Effector memory CD4-positive, alpha-beta T cell (primary cell): ENCODE measurements around the gene TTC24.
"Not testable (repeated sequence)": the region's sequence is repeated elsewhere in the genome, so short reads cannot be mapped to it uniquely, and the experiment has no call there.

Experiments used
- DNase-seq, 3 donors: peaks; one replicate each; pipeline ENCODE4 v3.0.0-alpha.2; 2020
- H3K27ac ChIP-seq: 2 replicates; pipeline ENCODE4 v1.7.0; 2013; ENCODE audit warnings: mild to moderate bottlenecking, low read length, moderate library complexity; ENCODE audit not compliant: insufficient read depth, poor library complexity, severe bottlenecking
- H3K27me3 ChIP-seq: replicated peaks from 2 replicates; pipeline ENCODE4 v1.7.0; 2013; ENCODE audit warnings: mild to moderate bottlenecking, low read length; ENCODE audit not compliant: insufficient read depth, control insufficient read depth, poor library complexity, severe bottlenecking
- H3K36me3 ChIP-seq: 2 replicates; pipeline ENCODE4 v1.7.0; 2013; ENCODE audit warnings: mild to moderate bottlenecking, low read length, moderate library complexity; ENCODE audit not compliant: control insufficient read depth, insufficient read depth
- H3K4me1 ChIP-seq: 2 replicates; pipeline ENCODE4 v1.7.0; 2013; ENCODE audit warnings: low read length, mild to moderate bottlenecking; ENCODE audit not compliant: control insufficient read depth, insufficient read depth, poor library complexity, severe bottlenecking
- H3K4me3 ChIP-seq: 2 replicates; pipeline ENCODE4 v1.7.0; 2013; ENCODE audit warnings: low read length, low read depth, mild to moderate bottlenecking; ENCODE audit not compliant: insufficient read depth, poor library complexity, severe bottlenecking
- H3K9me3 ChIP-seq: 2 replicates; pipeline ENCODE4 v1.7.0; 2013; ENCODE audit warnings: mild to moderate bottlenecking, low read length, moderate library complexity; ENCODE audit not compliant: control insufficient read depth

The TTC24 gene

DNA sequence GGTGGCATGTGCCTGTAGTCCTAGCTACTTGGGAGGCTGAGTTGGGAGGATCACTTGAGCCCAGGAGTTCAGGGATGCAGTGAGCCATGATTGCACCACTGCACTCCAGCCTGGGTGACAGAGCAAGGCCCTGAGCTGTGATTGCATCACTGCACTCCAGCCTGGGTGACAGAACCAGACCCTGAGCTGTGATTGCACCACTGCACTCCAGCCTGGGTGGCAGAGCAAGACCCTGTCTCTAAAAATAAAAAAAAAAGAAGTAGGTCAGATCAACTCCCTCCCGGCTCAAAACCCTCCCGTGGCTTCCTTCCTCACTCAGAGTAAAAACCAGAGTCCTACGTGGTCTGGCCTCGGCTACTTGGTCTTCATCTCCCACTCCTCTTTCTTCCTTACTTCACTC, 26.6 kb upstream of the TTC24 start:
- not testable (repeated sequence) for H3K36me3 ChIP-seq, H3K4me3 ChIP-seq, H3K27ac ChIP-seq, H3K9me3 ChIP-seq, H3K27me3 ChIP-seq, H3K4me1 ChIP-seq, DNase-seq

GRCh38 chr1:156553860-156554485, 25.6 kb upstream of the TTC24 start:
- Histone ChIP-seq H3K27me3 (no peaks in the 10 kb centered on the region), H3K4me3 (no peak overlapping the region), H3K36me3 (no peaks in the 10 kb centered on the region), H3K9me3 (no peaks in the 10 kb centered on the region), H3K4me1 (no peaks in the 10 kb centered on the region), H3K27ac (no peak overlapping the region)
- DNase-seq = no peak

- Histone ChIP-seq H3K27me3 (no peaks in the 10 kb centered on the region), H3K27ac (no peak overlapping the region), H3K36me3 (no peaks in the 10 kb centered on the region), H3K4me1 (no peaks in the 10 kb centered on the region), H3K9me3 (no peaks in the 10 kb centered on the region), H3K4me3 (no peak overlapping the region)
- no peak for DNase-seq
Observed at GRCh38 chr1:156554971-156555370, 24.6 kb upstream of the TTC24 start.

GRCh38 chr1:156555715-156556114, 23.8 kb upstream of the TTC24 start:
- Histone ChIP-seq H3K27ac (no peak overlapping the region), H3K36me3 (no peaks in the 10 kb centered on the region), H3K9me3 (no peaks in the 10 kb centered on the region), H3K27me3 (no peaks in the 10 kb centered on the region), H3K4me3 (no peak overlapping the region), H3K4me1 (no peaks in the 10 kb centered on the region)
- no peak for DNase-seq

DNA sequence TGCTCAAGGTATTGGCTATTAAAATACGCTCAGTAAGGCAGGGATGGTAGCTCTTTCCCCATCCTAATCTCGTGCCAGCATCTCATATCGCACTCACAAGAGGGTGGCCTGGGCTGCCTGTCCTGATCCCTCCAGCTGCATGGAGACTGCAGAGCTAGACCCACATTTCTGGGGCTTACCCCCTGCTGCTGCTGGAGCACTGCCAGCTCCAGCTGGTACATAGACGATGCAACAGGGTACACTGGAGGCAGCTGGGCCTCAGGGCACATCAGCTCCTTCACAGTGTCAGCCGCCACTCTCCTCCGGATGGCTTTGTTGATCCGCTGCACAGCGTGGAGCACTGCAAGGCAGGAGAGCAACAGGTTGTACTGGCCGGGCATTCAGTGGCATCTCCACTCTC, 23.2 kb upstream of the TTC24 start:
- no peaks in the 10 kb centered on the region for H3K36me3 ChIP-seq

GRCh38 chr1:156559086-156559796, 20.3 kb upstream of the TTC24 start:
- H3K27ac ChIP-seq = no peak overlapping the region
- H3K27me3 ChIP-seq = no peaks in the 10 kb centered on the region
- no peak for DNase-seq

More for the DNA sequence above, 23.2 kb upstream of the TTC24 start:
- no peak for DNase-seq
- Histone ChIP-seq H3K27ac (no peak overlapping the region), H3K9me3 (no peaks in the 10 kb centered on the region), H3K27me3 (no peaks in the 10 kb centered on the region), H3K4me1 (no peaks in the 10 kb centered on the region), H3K4me3 (no peak overlapping the region)

DNA sequence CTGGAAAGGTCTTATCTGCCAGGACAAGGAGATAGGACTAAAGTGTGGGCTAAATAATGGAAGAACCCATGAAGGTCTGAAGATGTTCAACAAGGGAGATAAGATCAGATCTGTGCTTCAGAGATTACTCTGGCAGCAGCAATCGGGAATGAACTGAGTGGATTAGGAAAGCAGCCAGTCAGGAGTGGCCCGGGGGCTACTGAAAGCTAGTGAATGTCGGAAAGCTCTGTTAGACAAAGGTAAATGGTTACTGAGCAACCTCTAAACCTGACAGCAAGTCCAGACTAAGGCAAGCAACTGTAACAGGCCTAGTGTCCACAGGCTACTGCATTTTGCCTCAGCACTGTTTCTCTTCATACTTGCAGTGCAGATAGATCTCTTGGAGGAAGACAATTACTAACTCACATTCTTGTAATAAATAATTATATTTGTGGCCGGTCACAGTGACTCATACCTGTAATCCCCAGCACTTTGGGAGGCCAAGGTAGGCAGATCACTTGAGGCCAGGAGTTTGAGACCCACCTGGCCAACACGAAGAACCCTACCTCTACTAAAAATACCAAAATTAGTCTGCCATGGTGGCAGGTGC, 19.6 kb upstream of the TTC24 start:
- no peaks in the 10 kb centered on the region for H3K9me3 ChIP-seq
- H3K27me3 ChIP-seq = no peaks in the 10 kb centered on the region
- no peak overlapping the region for H3K27ac ChIP-seq
- no peaks in the 10 kb centered on the region for H3K36me3 ChIP-seq
- no peak overlapping the region for H3K4me3 ChIP-seq
- H3K4me1 ChIP-seq = no peaks in the 10 kb centered on the region
- no peak for DNase-seq

More at GRCh38 chr1:156559086-156559796, 20.3 kb upstream of the TTC24 start:
- Histone ChIP-seq H3K9me3 (no peaks in the 10 kb centered on the region), H3K4me1 (no peaks in the 10 kb centered on the region), H3K4me3 (no peak overlapping the region), H3K36me3 (no peaks in the 10 kb centered on the region)

DNA sequence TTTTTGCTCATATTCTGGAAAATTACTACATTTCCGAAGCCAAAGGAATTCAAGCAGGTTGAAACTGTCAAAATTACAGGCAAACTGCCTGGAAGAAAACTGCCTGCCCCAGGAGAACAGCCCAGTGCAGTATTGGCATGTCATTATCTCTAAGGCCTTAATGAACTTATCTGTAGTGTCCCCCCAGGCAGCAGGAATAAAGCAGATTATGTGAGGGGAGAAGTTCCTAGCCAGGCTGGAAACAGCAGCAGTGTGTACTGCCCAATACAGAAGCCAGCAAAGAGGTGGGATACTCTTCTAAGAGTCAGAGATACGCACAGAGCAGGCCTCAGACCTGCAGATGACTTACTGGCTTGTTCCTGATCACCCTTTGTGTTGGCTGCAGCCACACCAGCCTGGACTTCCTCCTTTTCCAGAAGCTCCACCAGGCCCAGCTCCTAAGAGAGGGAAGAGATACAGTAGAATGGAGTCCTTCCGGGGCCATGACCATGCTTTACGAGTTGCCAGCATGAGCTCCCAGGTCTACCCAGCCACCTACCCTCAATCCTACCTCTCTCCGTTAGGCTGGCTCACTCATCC, 18.8 kb upstream of the TTC24 start:
- Histone ChIP-seq H3K4me1 (no peaks in the 10 kb centered on the region), H3K27me3 (no peaks in the 10 kb centered on the region), H3K4me3 (no peak overlapping the region), H3K36me3 (no peaks in the 10 kb centered on the region), H3K9me3 (no peaks in the 10 kb centered on the region), H3K27ac (no peak overlapping the region)
- DNase-seq = no peak

- no peaks in the 10 kb centered on the region for H3K9me3 ChIP-seq
- no peaks in the 10 kb centered on the region for H3K27me3 ChIP-seq
- no peaks in the 10 kb centered on the region for H3K4me1 ChIP-seq
- H3K27ac ChIP-seq = no peak overlapping the region
- no peak overlapping the region for H3K4me3 ChIP-seq
- no peak for DNase-seq
- no peaks in the 10 kb centered on the region for H3K36me3 ChIP-seq
Observed at GRCh38 chr1:156565519-156565918, 14.0 kb upstream of the TTC24 start.

DNA sequence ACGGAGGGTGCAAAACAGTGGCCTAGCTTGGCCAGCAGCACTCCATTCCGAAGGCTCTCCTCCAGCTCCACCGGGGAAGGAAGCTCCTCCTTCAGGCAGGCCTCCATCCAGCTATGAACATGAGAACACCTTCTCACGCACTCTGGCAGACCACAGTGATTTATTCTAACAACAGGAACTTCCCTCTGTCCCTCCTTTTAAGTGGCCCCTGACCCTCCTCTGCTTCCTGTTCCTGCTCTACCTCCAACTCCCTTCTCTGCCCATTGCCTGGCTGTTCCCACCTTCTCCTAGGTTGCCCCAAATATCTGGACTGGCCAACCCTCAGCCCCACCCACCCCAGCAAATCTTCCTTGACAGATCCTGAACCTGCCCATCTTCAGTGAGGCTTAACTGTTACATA, 13.1 kb upstream of the TTC24 start:
- no peak for DNase-seq
- Histone ChIP-seq H3K4me3 (no peak overlapping the region), H3K4me1 (no peaks in the 10 kb centered on the region), H3K9me3 (no peaks in the 10 kb centered on the region), H3K27me3 (peaks cover 4% of the 10 kb centered on the region), H3K36me3 (no peaks in the 10 kb centered on the region), H3K27ac (no peak overlapping the region)
